GM12801 (cell line): Measurements from ENCODE around the gene SLC5A2.

ENCODE experiments used
- TF ChIP-seq, protein P1 (sequence below): IDR thresholded peaks from one replicate; pipeline ENCODE4 v1.5.1; 2011; ENCODE audit warnings: control low read depth; ENCODE audit not compliant: insufficient read length; ENCODE audit errors: extremely low read depth

SLC5A2 gene

DNA sequence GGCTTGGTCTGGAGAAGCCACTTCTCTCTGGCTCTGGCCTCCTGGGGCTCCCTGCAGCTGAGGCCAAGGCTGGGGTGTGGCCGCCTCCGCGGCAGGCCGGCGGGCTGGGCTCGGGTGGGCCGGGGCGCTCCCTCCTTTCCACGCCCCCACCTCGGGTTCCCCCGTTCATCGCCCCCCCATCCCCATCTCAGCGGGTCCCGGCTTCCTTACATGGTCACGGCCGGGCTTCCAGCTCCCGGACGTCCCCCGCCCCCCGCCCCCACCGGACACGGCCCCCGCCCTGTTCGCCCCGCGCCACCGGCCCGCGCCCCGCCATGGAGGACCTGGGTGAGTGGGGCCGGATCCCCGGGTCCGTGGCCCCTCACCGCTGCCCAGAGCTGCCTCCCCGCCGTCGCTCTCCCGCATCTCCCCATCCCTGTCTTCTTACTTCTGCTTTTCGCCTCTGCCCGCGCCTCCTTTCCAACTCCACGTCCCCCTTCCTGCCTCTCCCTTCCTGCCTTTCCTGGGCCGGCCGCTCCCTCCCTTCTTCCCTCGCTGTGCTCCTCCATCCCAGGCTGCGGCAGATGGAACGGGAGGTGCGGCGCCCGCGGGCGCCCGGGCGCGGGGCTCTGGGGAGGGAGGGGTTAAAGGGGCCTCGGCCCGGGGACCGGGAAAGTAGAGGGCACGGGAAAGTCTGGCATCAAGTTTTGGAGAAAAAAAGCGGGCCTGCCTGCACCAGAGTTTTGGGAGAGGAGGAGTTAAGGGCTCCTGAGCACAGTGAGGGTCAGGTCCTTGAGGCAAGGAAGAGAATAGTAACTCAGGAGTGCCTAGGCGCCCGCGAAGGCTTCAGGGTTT, 10.8 kb upstream of the SLC5A2 start, which contains the start of gene TGFB1I1:
Gene TGFB1I1 (plus strand): TSS at position 278 of the 834 bp plus-strand sequence. CDS start 37 bp downstream, at position 315.
- TF ChIP-seq, protein P1, sequence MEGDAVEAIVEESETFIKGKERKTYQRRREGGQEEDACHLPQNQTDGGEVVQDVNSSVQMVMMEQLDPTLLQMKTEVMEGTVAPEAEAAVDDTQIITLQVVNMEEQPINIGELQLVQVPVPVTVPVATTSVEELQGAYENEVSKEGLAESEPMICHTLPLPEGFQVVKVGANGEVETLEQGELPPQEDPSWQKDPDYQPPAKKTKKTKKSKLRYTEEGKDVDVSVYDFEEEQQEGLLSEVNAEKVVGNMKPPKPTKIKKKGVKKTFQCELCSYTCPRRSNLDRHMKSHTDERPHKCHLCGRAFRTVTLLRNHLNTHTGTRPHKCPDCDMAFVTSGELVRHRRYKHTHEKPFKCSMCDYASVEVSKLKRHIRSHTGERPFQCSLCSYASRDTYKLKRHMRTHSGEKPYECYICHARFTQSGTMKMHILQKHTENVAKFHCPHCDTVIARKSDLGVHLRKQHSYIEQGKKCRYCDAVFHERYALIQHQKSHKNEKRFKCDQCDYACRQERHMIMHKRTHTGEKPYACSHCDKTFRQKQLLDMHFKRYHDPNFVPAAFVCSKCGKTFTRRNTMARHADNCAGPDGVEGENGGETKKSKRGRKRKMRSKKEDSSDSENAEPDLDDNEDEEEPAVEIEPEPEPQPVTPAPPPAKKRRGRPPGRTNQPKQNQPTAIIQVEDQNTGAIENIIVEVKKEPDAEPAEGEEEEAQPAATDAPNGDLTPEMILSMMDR, result no peak

GRCh38 chr16:31472709-31473203, 10.2 kb upstream of the SLC5A2 start:
- TF ChIP-seq, protein P1, result no peak

- TF ChIP-seq, protein P1, result no peak
Observed at GRCh38 chr16:31473264-31473984, 9.5 kb upstream of the SLC5A2 start.

GRCh38 chr16:31474173-31474714, 8.7 kb upstream of the SLC5A2 start:
- TF ChIP-seq, protein P1, result no peak

GRCh38 chr16:31474773-31475738, 7.9 kb upstream of the SLC5A2 start:
- TF ChIP-seq, protein P1, result no peak

DNA sequence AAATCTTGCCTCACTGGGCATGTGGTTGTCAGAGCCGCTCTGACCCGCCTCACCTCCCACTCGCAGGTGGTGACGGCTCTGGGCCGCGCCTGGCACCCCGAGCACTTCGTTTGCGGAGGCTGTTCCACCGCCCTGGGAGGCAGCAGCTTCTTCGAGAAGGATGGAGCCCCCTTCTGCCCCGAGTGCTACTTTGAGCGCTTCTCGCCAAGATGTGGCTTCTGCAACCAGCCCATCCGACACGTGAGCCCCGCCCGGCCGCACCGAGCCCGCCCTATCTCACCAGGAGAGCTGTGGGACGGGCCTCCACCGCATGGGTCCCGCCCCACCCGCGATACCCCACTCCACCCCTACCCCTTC, 7.0 kb upstream of the SLC5A2 start:
- TF ChIP-seq, protein P1, result no peak
